Measurements from ENCODE around the gene TMEM127.

DNA sequence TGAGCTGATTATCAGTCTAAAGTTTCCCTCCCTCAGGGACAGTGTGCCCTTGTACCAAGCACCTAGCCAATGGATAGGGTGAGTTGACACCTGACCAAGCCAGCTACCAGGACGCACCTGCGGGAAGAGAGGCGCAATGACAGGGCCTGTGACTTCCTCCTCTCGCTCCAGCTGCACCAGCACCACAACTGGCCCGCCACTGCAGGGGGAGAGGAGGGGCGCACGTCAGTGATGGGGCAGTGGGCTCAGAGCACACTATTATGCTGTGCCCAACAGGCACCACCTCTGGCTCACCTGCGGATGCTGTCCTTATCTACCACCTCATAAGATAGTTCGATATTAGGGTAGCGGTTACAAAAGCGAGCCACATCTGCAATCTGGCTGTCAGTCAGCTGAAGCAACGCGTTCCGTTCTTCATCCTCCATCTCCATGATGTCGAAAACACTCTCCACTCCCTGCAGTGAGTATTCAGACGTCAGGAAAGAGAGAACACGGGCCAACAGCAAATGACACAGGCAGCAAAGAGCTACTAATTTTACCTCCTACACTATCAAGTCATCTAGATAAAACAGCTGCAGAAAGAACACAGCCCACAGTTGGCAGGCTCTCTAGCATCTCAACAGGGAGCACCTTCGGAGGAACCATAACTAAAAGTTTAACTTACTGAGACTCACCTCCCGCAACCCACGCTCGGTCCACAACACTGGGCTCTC, 11.1 kb upstream of the TMEM127 start:
- no peak for TF ChIP-seq POLR2A (IDR thresholded peaks at IDR 0.05)
- TF ChIP-seq, protein P1, sequence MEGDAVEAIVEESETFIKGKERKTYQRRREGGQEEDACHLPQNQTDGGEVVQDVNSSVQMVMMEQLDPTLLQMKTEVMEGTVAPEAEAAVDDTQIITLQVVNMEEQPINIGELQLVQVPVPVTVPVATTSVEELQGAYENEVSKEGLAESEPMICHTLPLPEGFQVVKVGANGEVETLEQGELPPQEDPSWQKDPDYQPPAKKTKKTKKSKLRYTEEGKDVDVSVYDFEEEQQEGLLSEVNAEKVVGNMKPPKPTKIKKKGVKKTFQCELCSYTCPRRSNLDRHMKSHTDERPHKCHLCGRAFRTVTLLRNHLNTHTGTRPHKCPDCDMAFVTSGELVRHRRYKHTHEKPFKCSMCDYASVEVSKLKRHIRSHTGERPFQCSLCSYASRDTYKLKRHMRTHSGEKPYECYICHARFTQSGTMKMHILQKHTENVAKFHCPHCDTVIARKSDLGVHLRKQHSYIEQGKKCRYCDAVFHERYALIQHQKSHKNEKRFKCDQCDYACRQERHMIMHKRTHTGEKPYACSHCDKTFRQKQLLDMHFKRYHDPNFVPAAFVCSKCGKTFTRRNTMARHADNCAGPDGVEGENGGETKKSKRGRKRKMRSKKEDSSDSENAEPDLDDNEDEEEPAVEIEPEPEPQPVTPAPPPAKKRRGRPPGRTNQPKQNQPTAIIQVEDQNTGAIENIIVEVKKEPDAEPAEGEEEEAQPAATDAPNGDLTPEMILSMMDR (IDR thresholded peaks at IDR 0.05) = no peak
- TF ChIP-seq EP300 (IDR thresholded peaks at IDR 0.05) = no peak
